GM10266 (cell line): Measurements from ENCODE around the gene NKAIN2.
"Not testable (repeated sequence)": the region's sequence is repeated elsewhere in the genome, so short reads cannot be mapped to it uniquely, and the experiment has no call there.

Source experiments
- DNase-seq: peaks from one replicate; pipeline ENCODE4 v3.0.0; 2012; ENCODE audit errors: extremely low spot score
- CTCF ChIP-seq: IDR thresholded peaks from 2 replicates; pipeline ENCODE4 v1.5.1; 2012; ENCODE audit warnings: mild to moderate bottlenecking, low read depth; ENCODE audit not compliant: control insufficient read depth, insufficient read depth; ENCODE audit errors: missing control alignments

The NKAIN2 gene

DNA sequence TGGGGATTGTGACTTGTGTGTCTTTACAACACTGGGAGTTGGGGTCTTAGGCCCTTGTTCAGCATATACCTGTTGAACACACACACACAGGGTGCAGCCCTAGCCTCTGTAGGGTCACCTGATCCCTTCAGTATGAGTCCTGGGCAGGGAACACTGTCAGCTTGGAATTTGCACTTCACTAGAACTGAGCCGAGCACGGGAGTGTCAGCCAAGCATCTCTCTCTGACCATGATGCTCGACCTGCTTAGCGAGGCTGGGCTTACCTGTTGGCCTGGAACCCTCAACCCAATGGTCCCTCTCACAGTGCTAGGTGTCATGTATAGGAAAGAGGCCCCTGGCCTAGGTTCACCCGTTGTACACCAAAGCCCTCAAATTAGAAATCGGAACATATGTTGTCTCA is 96.1 kb downstream of the NKAIN2 start:
- no peak for DNase-seq

DNA sequence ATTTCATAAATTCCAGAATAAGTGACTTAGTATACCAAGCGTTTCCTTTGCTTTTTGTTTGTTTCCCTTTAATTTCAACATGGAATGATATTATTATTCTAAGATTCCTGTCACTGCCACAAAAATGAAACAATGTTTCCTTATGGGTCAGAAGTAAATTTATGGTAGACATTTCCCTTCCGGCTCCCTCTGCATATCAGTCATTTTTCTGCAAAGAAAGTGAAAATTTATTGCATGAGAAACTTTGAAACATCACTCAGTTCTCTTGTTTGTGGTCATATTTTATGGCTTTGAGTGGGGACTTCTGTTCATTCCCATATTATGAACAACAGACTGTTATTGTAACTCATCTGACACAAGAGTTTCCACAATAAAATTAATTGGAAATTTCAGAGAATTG is 97.8 kb downstream of the NKAIN2 start:
- DNase-seq, result no peak
- TF ChIP-seq CTCF, result no peak

More for the DNA sequence above, 96.1 kb downstream of the NKAIN2 start:
- TF ChIP-seq CTCF, result no peak

GRCh38 chr6:123902738-123903313 is 99.2 kb downstream of the NKAIN2 start:
- DNase-seq, result no peak
- TF ChIP-seq CTCF, result no peak

DNA sequence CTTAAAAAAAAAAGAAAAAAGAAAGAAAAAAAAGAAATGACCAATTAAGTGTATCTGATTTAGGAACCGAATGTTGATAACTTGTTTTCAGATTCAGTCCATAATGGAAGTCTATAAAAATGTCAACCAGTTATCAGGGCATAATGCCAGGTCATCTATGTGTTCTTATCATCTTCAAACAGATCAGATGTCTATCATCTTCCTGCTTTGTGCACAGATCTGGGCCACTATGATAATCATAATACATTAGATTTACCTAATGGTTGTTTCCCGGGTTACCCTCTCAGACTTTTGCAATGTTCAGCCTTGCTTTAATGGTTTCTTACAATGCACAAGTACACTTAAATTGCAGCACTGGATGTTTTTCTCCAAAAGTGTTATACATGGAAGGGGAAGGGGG is 100.6 kb downstream of the NKAIN2 start:
- no peak for DNase-seq

DNA sequence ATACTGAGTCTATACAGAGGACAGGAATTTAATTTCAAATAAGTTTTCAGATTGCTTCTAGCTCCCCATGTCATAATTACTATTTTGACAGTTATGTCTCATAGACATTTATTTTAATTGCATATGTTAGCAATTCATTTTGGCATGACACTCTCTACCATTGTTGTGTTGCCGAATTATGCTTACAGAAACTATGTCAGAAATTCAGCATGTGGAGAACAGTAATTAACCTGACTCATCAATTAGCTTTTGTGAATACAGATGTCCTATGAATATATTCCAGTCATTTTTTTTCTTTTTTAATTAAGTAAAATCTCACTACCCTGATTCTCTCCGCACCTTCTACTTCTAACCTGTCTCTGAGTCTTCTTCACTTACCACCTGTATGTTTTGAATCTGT is 105.1 kb downstream of the NKAIN2 start:
- no peak for TF ChIP-seq CTCF

More for the DNA sequence above, 100.6 kb downstream of the NKAIN2 start:
- no peak for TF ChIP-seq CTCF

GRCh38 chr6:123909989-123910388 is 106.3 kb downstream of the NKAIN2 start:
- no peak for DNase-seq
- no peak for TF ChIP-seq CTCF

More for the DNA sequence above, 105.1 kb downstream of the NKAIN2 start:
- no peak for DNase-seq

DNA sequence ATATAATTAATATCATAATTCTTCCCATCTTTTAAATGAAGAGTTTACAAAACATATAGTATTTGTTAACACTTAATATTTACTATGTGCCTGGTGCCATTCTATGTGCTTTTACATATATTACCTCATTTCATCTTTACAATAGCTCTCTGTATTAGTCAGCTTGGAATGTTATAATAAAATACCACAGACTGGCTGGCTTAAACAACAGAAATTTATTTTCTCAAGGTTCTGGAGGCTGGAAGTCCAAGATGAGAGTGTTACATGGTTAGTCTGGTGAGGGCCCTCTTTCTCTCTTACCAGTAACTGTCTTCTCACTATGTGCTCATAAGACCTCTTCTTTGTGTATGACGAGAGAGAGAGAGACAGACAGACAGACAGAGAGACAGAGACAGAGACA is 110.2 kb downstream of the NKAIN2 start:
- TF ChIP-seq CTCF, result no peak
- DNase-seq, result no peak

DNA sequence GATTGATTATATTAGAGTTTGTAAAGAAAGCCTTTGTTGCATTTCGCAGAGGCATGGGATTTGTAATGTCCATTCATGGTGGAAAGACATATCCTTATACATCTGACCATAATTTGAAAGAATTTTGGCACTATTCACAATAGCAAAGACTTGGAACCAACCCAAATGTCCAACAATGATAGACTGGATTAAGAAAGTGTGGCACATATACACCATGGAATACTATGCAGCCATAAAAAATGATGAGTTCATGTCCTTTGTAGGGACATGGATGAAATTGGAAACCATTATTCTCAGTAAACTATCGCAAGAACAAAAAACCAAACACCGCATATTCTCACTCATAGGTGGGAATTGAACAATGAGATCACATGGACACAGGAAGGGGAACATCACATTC is 119.7 kb downstream of the NKAIN2 start:
- DNase-seq, result not testable (repeated sequence)
